Mucosa of descending colon (tissue), 3 donors: Measurements from ENCODE around the gene PBX1. TPM values are rescaled to one million over a fixed set of nuclear protein-coding genes. Genes with fewer than 3 reads are reported as not detected.

Experiments
- ATAC-seq: fragments of 200-7000 bp; cut with Tn5 transposase; one replicate; pipeline ENCODE4 v1.9.1; 2020; ENCODE audit warnings: mild to moderate bottlenecking, moderate library complexity
- DNase-seq, 3 donors: peaks; one replicate each; pipeline ENCODE4 v3.0.0-alpha.2; 2020
- H3K36me3 ChIP-seq: fragments of 200-600 bp; one replicate; pipeline ENCODE4 v1.8.0; 2021; ENCODE audit warnings: low read depth, mild to moderate bottlenecking
- H3K4me1 ChIP-seq: fragments of 200-600 bp; one replicate; pipeline ENCODE4 v1.8.0; 2021; ENCODE audit warnings: low read depth, mild to moderate bottlenecking
- H3K4me3 ChIP-seq: fragments of 200-600 bp; one replicate; pipeline ENCODE4 v1.8.0; 2021; ENCODE audit warnings: mild to moderate bottlenecking
- H3K9me3 ChIP-seq: fragments of 200-600 bp; one replicate; pipeline ENCODE4 v1.8.0; 2021; ENCODE audit warnings: mild to moderate bottlenecking
- intact Hi-C, 2 donors: fragments of 100-400 bp; cut with DNase I in 1 of 2; cut with micrococcal nuclease in 1 of 2; formaldehyde crosslinking; loops; one replicate each; pipeline versions ENCODE4 v1.11.0 to v1.11.1; 2022; cut with DNase I, micrococcal nuclease
- total RNA-seq, 3 donors: library from RNA; stranded (reverse); fragmentation: NEBNext Ultra II Directional in 2 of 3; extraction: Animal tissue kit (Norgen Biotek cat#: 25700) in 2 of 3; gene quantifications; one replicate each; pipeline versions ENCODE4 v1.2.1 to v1.2.4, GENCODE V29; 2021 to 2023
- TF ChIP-seq, protein P1 (sequence below): fragments of 200-600 bp; IDR thresholded peaks from one replicate; pipeline ENCODE4 v1.8.0; 2022; ENCODE audit warnings: antibody characterized with exemption, mild to moderate bottlenecking
- donor health status: DM: no; HTN: no; CAD: no; lungs with moderate emphysema.
- donor health status: DM: no; HTN: no; CAD: no.
- donor health status: DM: no; HTN: yes; CAD: no.

The PBX1 gene
- total RNA-seq, 3 donors from 2014 or later: 52.6 to 182 (median 82.8) TPM

DNA sequence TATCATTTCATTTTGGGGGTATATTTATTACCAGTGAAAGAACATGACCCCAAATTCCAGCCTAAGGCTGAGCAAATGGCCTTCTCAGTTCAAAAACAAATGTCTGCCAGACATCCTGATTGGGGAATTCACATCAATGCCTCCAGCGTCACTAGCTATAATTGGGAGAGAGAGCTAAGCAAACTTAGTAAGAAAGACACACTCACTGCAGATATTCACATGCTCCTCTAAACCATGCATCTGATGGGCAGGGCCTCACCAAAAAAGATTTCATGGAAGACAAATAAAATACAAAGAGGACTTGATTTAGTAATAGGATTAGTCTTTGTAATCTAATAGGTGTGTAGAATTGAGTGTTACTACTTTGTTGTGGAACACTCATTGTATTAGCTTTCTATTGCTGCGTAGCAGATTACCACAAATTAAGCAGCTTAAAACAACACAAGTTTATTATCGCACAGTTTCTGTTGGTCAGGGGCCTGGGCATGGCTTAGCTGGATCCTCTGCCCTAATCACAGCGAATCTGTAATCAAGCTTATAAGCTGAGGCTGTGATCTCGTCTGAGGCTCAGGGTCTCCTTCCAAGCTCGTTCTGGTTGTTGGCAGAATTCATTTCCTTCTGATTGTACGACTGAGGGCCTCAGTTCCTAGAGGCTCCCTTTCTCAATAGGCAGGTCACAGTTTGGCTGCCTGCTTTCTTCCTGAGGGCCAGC, 243.0 kb downstream of the PBX1 start:
- Histone ChIP-seq H3K4me3 (no peak overlapping the region), H3K36me3 (no peaks in the 10 kb centered on the region), H3K4me1 (no peaks in the 10 kb centered on the region), H3K9me3 (no peaks in the 10 kb centered on the region)
- intact Hi-C loops: no loop called here
- ATAC-seq (no peak), DNase-seq (no peak)
- TF ChIP-seq, protein P1, sequence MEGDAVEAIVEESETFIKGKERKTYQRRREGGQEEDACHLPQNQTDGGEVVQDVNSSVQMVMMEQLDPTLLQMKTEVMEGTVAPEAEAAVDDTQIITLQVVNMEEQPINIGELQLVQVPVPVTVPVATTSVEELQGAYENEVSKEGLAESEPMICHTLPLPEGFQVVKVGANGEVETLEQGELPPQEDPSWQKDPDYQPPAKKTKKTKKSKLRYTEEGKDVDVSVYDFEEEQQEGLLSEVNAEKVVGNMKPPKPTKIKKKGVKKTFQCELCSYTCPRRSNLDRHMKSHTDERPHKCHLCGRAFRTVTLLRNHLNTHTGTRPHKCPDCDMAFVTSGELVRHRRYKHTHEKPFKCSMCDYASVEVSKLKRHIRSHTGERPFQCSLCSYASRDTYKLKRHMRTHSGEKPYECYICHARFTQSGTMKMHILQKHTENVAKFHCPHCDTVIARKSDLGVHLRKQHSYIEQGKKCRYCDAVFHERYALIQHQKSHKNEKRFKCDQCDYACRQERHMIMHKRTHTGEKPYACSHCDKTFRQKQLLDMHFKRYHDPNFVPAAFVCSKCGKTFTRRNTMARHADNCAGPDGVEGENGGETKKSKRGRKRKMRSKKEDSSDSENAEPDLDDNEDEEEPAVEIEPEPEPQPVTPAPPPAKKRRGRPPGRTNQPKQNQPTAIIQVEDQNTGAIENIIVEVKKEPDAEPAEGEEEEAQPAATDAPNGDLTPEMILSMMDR: no peak

DNA sequence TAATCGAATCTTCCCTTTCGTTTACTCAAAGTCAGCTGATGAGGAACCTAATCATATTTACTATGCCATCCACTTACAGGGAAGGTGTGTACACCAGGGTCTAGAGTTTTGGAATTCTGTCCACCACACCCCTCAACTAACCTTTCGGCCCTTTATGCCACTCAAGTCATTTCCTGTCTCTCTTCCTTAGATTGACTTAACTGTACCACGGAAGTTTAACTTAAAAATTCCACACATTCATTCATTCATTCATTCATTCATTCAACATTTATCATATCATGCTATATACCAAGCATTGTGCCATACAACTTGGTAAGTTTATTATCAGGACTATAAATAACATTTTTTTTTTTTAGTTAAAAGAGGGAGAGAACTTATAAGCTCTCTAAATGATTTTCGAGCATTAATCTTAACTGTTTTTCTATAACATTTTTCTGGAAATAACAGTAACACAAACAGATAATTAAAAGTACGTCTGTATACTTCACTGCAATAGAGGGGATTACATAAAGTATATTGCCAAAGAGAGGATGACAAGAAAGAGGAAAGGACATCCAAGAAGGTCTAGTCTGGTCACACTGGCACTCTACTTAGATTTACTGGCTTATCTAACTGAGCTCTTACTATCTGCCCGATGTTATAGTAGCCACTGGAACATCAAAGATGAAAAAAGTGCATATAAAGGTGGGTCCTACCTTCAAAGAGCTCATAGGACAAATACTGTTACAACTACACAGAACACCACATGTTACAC, 243.7 kb downstream of the PBX1 start:
- Histone ChIP-seq H3K36me3 (no peaks in the 10 kb centered on the region), H3K4me1 (no peaks in the 10 kb centered on the region), H3K9me3 (no peaks in the 10 kb centered on the region), H3K4me3 (no peak overlapping the region)
- intact Hi-C loops: no loop called here
- ATAC-seq: no peak
- no peak for DNase-seq
- TF ChIP-seq, protein P1: no peak

DNA sequence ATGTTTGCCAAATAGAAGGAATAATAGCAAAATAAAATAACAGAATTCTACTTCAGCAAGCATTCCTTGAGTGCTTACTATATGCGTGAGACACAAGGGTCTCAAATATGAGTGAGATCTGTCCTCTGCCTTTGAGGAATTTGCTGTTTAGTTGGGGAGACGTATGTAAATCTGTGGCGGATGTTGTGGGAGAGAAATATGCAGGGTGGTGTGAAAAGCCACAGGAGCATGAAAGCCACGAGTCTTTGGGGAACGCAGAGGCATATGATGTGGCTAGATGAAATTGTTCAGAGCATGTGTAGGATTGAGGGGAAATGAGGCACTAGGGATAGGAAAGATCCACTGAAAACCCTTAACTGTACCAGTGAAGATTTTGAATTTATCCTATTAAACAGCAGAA, 244.4 kb downstream of the PBX1 start:
- Histone ChIP-seq H3K9me3 (no peaks in the 10 kb centered on the region), H3K4me3 (no peak overlapping the region), H3K4me1 (no peaks in the 10 kb centered on the region), H3K36me3 (no peaks in the 10 kb centered on the region)
- TF ChIP-seq, protein P1: no peak
- ATAC-seq (no peak), DNase-seq (no peak)
- intact Hi-C loops: no loop called here

DNA sequence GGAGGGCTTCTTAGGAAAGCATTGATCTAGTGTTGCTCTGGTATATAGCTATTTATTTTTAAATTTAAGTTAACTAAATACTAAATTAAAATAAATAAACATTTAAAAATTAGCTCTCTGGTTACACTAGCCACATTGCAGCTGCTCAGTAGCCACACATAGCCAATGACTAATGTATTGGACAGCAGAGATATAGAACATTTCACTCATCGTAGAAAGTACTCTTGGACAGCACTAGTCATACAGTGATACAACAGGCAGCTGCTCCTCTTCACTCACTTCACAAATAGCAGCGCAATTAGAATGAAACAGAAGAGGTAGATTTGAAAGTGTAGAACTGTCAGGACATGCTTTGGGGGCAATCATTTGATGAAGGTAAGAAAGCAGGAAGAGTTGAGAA, 245.4 kb downstream of the PBX1 start:
- no peak for ATAC-seq
- no peaks in the 10 kb centered on the region for H3K4me1 ChIP-seq
- no peak overlapping the region for H3K4me3 ChIP-seq
- H3K9me3 ChIP-seq: no peaks in the 10 kb centered on the region
- no peaks in the 10 kb centered on the region for H3K36me3 ChIP-seq
- TF ChIP-seq, protein P1: no peak
- no peak for DNase-seq
- intact Hi-C loops: no loop called here

GRCh38 chr1:164805399-164805798, 246.4 kb downstream of the PBX1 start:
- intact Hi-C loops: no loop called here
- ATAC-seq (no peak), DNase-seq (no peak)
- Histone ChIP-seq H3K36me3 (no peaks in the 10 kb centered on the region), H3K4me1 (no peaks in the 10 kb centered on the region), H3K9me3 (no peaks in the 10 kb centered on the region), H3K4me3 (no peak overlapping the region)
- TF ChIP-seq, protein P1: no peak
